GM12878 (cell line): Measurements from ENCODE around the gene ARPC1B. TPM values are rescaled to one million over a fixed set of nuclear protein-coding genes. Genes with fewer than 3 reads are reported as not detected.
A peak's percentile ranks its signal among the peaks of the same experiment; 100 is the strongest.

Experiments
- BRCA1 ChIP-seq: IDR thresholded peaks from 2 replicates; pipeline ENCODE4 v1.6.1; 2011; ENCODE audit warnings: low read depth, low read length, improper control_type of control experiment
- CEBPZ ChIP-seq: fragments of 150-350 bp; IDR thresholded peaks from 2 replicates; pipeline ENCODE4 v1.6.1; 2016; ENCODE audit warnings: low read depth, low read length
- CREM ChIP-seq: IDR thresholded peaks from 2 replicates; pipeline ENCODE4 v1.6.1; 2014; ENCODE audit warnings: antibody characterized with exemption, low read depth
- EGR1 ChIP-seq, 2 experiments: IDR thresholded peaks; 1 replicate in 1 of 2; 2 replicates in 1 of 2; pipeline ENCODE4 v1.6.1; 2011 to 2012; ENCODE audit warnings: low read depth in 2 of 2, low read length in 2 of 2, borderline replicate concordance in 1 of 2, mild to moderate bottlenecking in 1 of 2, moderate library complexity in 1 of 2
- MYB ChIP-seq: fragments of 150-350 bp; IDR thresholded peaks from 2 replicates; pipeline ENCODE4 v1.6.1; 2014; ENCODE audit warnings: mild to moderate bottlenecking, low read depth, low read length, borderline replicate concordance
- NFYA ChIP-seq: IDR thresholded peaks from 2 replicates; pipeline ENCODE4 v1.6.1; 2011; ENCODE audit warnings: low read depth, mild to moderate bottlenecking, low read length, improper control_type of control experiment, borderline replicate concordance
- NR2C2 ChIP-seq: IDR thresholded peaks from 2 replicates; pipeline ENCODE4 v1.6.1; 2011; ENCODE audit warnings: borderline replicate concordance, low read depth; ENCODE audit not compliant: control insufficient read depth, insufficient read length
- POLR2AphosphoS2 ChIP-seq: IDR thresholded peaks from 2 replicates; pipeline ENCODE4 v1.6.1; 2011; ENCODE audit warnings: low read depth, mild to moderate bottlenecking, low read length, improper control_type of control experiment, moderate library complexity
- PRDM15 ChIP-seq: fragments of 450-650 bp; formaldehyde crosslinking; IDR thresholded peaks from 2 replicates; pipeline ENCODE4 v1.4.0; 2020; ENCODE audit warnings: mild to moderate bottlenecking, moderate library complexity
- SMAD5 ChIP-seq: IDR thresholded peaks from 2 replicates; pipeline ENCODE4 v1.6.1; 2016; ENCODE audit warnings: antibody characterized with exemption, low read depth
- SMC3 ChIP-seq: IDR thresholded peaks from 2 replicates; pipeline ENCODE4 v1.6.1; 2011; ENCODE audit warnings: low read length, improper control_type of control experiment, borderline replicate concordance
- SREBF2 ChIP-seq: IDR thresholded peaks from 2 replicates; pipeline ENCODE4 v1.6.1; 2012; ENCODE audit warnings: mild to moderate bottlenecking, low read length
- STAT1 ChIP-seq: fragments of 450-650 bp; conservative IDR thresholded peaks from 2 replicates; pipeline ENCODE4 v1.6.1; 2014; ENCODE audit warnings: antibody characterized with exemption, mild to moderate bottlenecking
- STAT3 ChIP-seq: IDR thresholded peaks from 2 replicates; pipeline ENCODE4 v1.6.1; 2011; ENCODE audit warnings: low read depth, low read length, improper control_type of control experiment
- SUZ12 ChIP-seq: fragments of 200-600 bp; sonication (generic); IDR thresholded peaks from one replicate; pipeline ENCODE4 v1.6.1; 2018; ENCODE audit warnings: antibody characterized with exemption, mild to moderate bottlenecking; ENCODE audit not compliant: unreplicated experiment
- USF2 ChIP-seq: IDR thresholded peaks from 2 replicates; pipeline ENCODE4 v1.6.1; 2011; ENCODE audit warnings: low read depth, low read length, improper control_type of control experiment, borderline replicate concordance
- polyA plus RNA-seq, 11 experiments: library from polyadenylated mRNA; depleted of rRNA in 4 of 11; unstranded in 6 of 11; stranded (reverse) in 5 of 11; fragments of >200 nt; fragmentation: Nextera tagmentation in 4 of 11; fragmentation: Illumina TruSeq in 1 of 11; extraction: Ambion mirVana in 4 of 11; extraction: Trizol in 1 of 11; gene quantifications; 1 replicate in 1 of 11; 2 replicates in 10 of 11; pipeline versions ENCODE4 v1.2.1 to v1.2.3, GENCODE V29; 2011 to 2016; ENCODE audit warnings: inconsistent platforms in 2 of 11, missing spikeins in 2 of 11, low read depth in 1 of 11
- total RNA-seq, 4 experiments: library from RNA; depleted of rRNA in 3 of 4; stranded (reverse); fragments of >200 nt in 3 of 4; fragmentation: Illumina TruSeq in 1 of 4; extraction: Trizol in 1 of 4; gene quantifications; 2 replicates each; pipeline versions ENCODE4 v1.2.1 to v1.2.3, GENCODE V29; 2013 to 2021
- TF ChIP-seq, protein P1 (sequence below): fragments of 450-650 bp; formaldehyde crosslinking; IDR thresholded peaks from 2 replicates; pipeline ENCODE4 v1.4.0; 2022; ENCODE audit warnings: mild to moderate bottlenecking, moderate library complexity

The ARPC1B gene
- total and polyA plus RNA-seq, 10 of the 15 experiments (the other 5 are each of a cell fraction or from before 2014, with no cell fraction given), result 14.1 to 762 (median 387) TPM

DNA sequence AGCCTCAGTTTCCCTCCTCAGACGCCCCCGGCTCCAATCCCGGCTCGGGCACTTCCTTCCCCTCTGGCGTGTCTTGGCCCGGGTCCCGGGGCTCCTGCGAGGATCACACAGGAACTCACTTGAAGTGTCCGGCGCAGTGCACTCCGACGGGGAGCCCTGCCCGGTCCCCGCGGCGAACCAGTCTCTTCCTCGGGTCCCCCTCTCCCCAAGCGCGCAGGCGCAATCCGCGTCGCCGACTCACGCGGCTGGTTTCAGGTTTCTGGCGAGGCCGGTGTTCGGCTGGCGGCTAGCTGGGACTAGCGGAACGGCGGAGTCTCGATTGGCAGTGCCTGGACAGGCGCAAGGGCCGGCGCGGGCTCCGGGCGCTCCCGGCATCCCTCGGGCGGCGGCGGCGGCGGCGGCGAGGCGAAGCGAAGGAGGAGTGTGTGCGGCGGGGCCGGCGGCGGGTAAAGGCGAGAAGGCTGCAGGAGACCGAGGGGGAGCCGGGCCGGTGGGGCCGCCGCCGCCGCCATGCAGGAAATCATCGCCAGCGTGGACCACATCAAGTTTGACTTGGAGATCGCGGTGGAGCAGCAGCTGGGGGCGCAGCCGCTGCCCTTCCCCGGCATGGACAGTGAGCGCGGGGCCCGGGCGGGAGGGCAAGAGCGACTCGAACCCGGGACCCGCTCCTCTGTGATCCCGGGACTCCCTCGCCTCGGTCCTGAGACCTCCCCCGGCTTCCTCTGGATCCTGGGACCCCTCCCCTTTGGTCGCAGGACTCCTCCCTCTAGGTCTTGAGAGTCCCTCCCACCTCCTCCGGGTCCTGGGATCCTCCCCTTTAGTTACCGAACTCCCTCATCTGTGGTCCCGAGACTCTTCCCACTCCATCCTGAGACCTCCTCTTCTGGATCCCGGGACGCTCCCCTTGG is 64.3 kb downstream of the ARPC1B start, which contains the start of the genes CPSF4 and PTCD1 (continued):
- TF ChIP-seq SUZ12 (no peak), EGR1 (IDR thresholded peaks at IDR 0.05; ENCODE audit: borderline replicate concordance in 1 of 2, low read depth in 2 of 2, low read length in 2 of 2) (peak; percentile 42 to 45; a peak in 2 of 3 replicates), STAT1 (0 out of 2 replicates have a peak, but pooled peaks have one; percentile 89), SMAD5 (peak; percentile 29; the same call in 1 of the 2 replicates), SMC3 (no peak), POLR2AphosphoS2 (peak; percentile 97), SREBF2 (no peak), USF2 (no peak), CREM (0 out of 2 replicates have a peak, but pooled peaks have one; percentile 53), BRCA1 (no peak), NR2C2 (peak; percentile 87), STAT3 (no peak), PRDM15 (CRISPR knock-in tag) (no peak), MYB (no peak), NFYA (no peak), CEBPZ (peak; percentile 57; the same call in 1 of the 2 replicates)
- TF ChIP-seq, protein P1, sequence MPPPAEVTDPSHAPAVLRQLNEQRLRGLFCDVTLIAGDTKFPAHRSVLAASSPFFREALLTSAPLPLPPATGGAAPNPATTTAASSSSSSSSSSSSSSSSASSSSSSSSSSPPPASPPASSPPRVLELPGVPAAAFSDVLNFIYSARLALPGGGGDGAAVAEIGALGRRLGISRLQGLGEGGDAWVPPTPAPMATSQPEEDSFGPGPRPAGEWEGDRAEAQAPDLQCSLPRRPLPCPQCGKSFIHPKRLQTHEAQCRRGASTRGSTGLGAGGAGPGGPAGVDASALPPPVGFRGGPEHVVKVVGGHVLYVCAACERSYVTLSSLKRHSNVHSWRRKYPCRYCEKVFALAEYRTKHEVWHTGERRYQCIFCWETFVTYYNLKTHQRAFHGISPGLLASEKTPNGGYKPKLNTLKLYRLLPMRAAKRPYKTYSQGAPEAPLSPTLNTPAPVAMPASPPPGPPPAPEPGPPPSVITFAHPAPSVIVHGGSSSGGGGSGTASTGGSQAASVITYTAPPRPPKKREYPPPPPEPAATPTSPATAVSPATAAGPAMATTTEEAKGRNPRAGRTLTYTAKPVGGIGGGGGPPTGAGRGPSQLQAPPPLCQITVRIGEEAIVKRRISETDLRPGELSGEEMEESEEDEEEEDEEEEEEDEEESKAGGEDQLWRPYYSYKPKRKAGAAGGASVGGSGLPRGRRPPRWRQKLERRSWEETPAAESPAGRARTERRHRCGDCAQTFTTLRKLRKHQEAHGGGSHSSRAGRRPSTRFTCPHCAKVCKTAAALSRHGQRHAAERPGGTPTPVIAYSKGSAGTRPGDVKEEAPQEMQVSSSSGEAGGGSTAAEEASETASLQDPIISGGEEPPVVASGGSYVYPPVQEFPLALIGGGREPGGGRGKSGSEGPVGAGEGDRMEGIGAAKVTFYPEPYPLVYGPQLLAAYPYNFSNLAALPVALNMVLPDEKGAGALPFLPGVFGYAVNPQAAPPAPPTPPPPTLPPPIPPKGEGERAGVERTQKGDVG (CRISPR knock-in tag), result no peak
